Astrocyte (in vitro differentiated cells and primary cell): ENCODE measurements around the gene CNOT4. TPM values are rescaled to one million over a fixed set of nuclear protein-coding genes. Genes with fewer than 3 reads are reported as not detected.

Experiments used
- DNase-seq: peaks from one replicate; pipeline ENCODE4 v3.0.0-alpha.2; 2010; ENCODE audit warnings: low read depth
- FAIRE-seq: peaks from 2 replicates; lab custom pipeline; 2011; peaks lifted over from hg19 to GRCh38; lab: Jason Lieb, UNC
- H2AFZ ChIP-seq: 2 replicates; pipeline ENCODE4 v1.6.0; 2012; ENCODE audit warnings: low read depth, low read length, inconsistent platforms
- H3K27ac ChIP-seq: 2 replicates; pipeline ENCODE4 v1.5.1; 2011; ENCODE audit warnings: low read depth, low read length, inconsistent platforms
- H3K27me3 ChIP-seq: 2 replicates; pipeline ENCODE4 v1.6.0; 2011; ENCODE audit warnings: low read length, inconsistent platforms; ENCODE audit not compliant: insufficient read depth
- H3K36me3 ChIP-seq: 2 replicates; pipeline ENCODE4 v1.5.1; 2011; ENCODE audit warnings: low read length, inconsistent platforms; ENCODE audit not compliant: insufficient read depth
- H3K4me1 ChIP-seq: 2 replicates; pipeline ENCODE4 v1.5.1; 2011; ENCODE audit warnings: low read length, inconsistent platforms; ENCODE audit not compliant: insufficient read depth
- H3K4me2 ChIP-seq: 2 replicates; pipeline ENCODE4 v1.6.0; 2012; ENCODE audit warnings: low read length, inconsistent platforms
- H3K4me3 ChIP-seq: 2 replicates; pipeline ENCODE4 v1.5.1; 2011; ENCODE audit warnings: low read depth, mild to moderate bottlenecking, low read length, inconsistent platforms; ENCODE audit not compliant: insufficient read depth
- H3K79me2 ChIP-seq: 2 replicates; pipeline ENCODE4 v1.6.0; 2012; ENCODE audit warnings: mild to moderate bottlenecking, low read length, inconsistent platforms; ENCODE audit not compliant: insufficient read depth
- H3K9ac ChIP-seq: 2 replicates; pipeline ENCODE4 v1.6.0; 2012; ENCODE audit warnings: mild to moderate bottlenecking, low read length, inconsistent platforms
- H3K9me3 ChIP-seq: 2 replicates; pipeline ENCODE4 v1.5.1; 2012; ENCODE audit warnings: low read depth, mild to moderate bottlenecking, low read length, inconsistent platforms; ENCODE audit not compliant: insufficient read depth
- H4K20me1 ChIP-seq: 2 replicates; pipeline ENCODE4 v1.6.0; 2012; ENCODE audit warnings: low read length, inconsistent platforms; ENCODE audit not compliant: insufficient read depth
- H3K27ac Mint-ChIP-seq: one replicate; pipeline ENCODE4 v1.8.0; 2021; ENCODE audit warnings: mild to moderate bottlenecking, mixed read lengths; ENCODE audit not compliant: unreplicated experiment
- H3K27me3 Mint-ChIP-seq: one replicate; pipeline ENCODE4 v1.8.0; 2021; ENCODE audit warnings: low read depth, mixed read lengths; ENCODE audit not compliant: unreplicated experiment
- H3K36me3 Mint-ChIP-seq: one replicate; pipeline ENCODE4 v1.8.0; 2021; ENCODE audit warnings: low read depth, mixed read lengths; ENCODE audit not compliant: unreplicated experiment
- H3K4me1 Mint-ChIP-seq: one replicate; pipeline ENCODE4 v1.8.0; 2021; ENCODE audit warnings: low read depth, mixed read lengths; ENCODE audit not compliant: unreplicated experiment
- H3K4me3 Mint-ChIP-seq: one replicate; pipeline ENCODE4 v1.8.0; 2021; ENCODE audit warnings: mild to moderate bottlenecking, moderate library complexity, mixed read lengths; ENCODE audit not compliant: unreplicated experiment
- H3K9me3 Mint-ChIP-seq: one replicate; pipeline ENCODE4 v1.8.0; 2021; ENCODE audit warnings: mild to moderate bottlenecking, mixed read lengths; ENCODE audit not compliant: unreplicated experiment
- CTCF ChIP-seq: IDR thresholded peaks from 2 replicates; pipeline ENCODE4 v1.5.1; 2011; ENCODE audit warnings: low read depth, mild to moderate bottlenecking, inconsistent platforms, low read length, moderate library complexity; ENCODE audit not compliant: insufficient read depth
- EZH2 ChIP-seq: IDR thresholded peaks from 2 replicates; pipeline ENCODE4 v1.6.1; 2012; ENCODE audit warnings: mild to moderate bottlenecking, low read length, inconsistent platforms; ENCODE audit not compliant: insufficient read depth
- total RNA-seq: library from RNA; stranded (reverse); gene quantifications from 2 replicates; pipeline ENCODE4 v1.2.1, GENCODE V29; 2021

The CNOT4 gene
- total RNA-seq, 1 donor from 2014 or later, result 24.9 TPM

- peaks cover 5% of the 10 kb centered on the region for H3K4me1 Mint-ChIP-seq
- Histone ChIP-seq H2AFZ (no peak overlapping the region), H3K79me2 (peaks cover 3% of the 10 kb centered on the region), H3K36me3 (no peaks in the 10 kb centered on the region), H3K4me1 (no peaks in the 10 kb centered on the region), H3K9ac (no peak overlapping the region), H3K27ac (no peak overlapping the region), H3K4me3 (no peak overlapping the region), H3K27me3 (no peaks in the 10 kb centered on the region), H3K9me3 (no peaks in the 10 kb centered on the region), H3K4me2 (no peak overlapping the region), H4K20me1 (no peaks in the 10 kb centered on the region)
- no peak for DNase-seq
- FAIRE-seq, result no peak
- peaks cover 3% of the 10 kb centered on the region for H3K36me3 Mint-ChIP-seq
- no peak overlapping the region for H3K27ac Mint-ChIP-seq
- H3K4me3 Mint-ChIP-seq, result no peak overlapping the region
- H3K27me3 Mint-ChIP-seq, result no peaks in the 10 kb centered on the region
- no peaks in the 10 kb centered on the region for H3K9me3 Mint-ChIP-seq
- TF ChIP-seq CTCF (no peak), EZH2 (no peak)
Measured at GRCh38 chr7:135409845-135410542, 99.9 kb downstream of the CNOT4 start.

GRCh38 chr7:135407884-135408283 is 102.0 kb downstream of the CNOT4 start:
- no peaks in the 10 kb centered on the region for H3K27me3 Mint-ChIP-seq
- Histone ChIP-seq H3K27ac (no peak overlapping the region), H2AFZ (no peak overlapping the region), H3K9me3 (no peaks in the 10 kb centered on the region), H3K36me3 (no peaks in the 10 kb centered on the region), H3K79me2 (peaks cover 3% of the 10 kb centered on the region), H3K4me3 (no peak overlapping the region), H4K20me1 (no peaks in the 10 kb centered on the region), H3K4me2 (no peak overlapping the region), H3K9ac (no peak overlapping the region), H3K4me1 (no peaks in the 10 kb centered on the region), H3K27me3 (no peaks in the 10 kb centered on the region)
- no peak for TF ChIP-seq CTCF
- no peak for TF ChIP-seq EZH2
- peaks cover 5% of the 10 kb centered on the region for H3K4me1 Mint-ChIP-seq
- FAIRE-seq (no peak), DNase-seq (no peak)
- no peak overlapping the region for H3K27ac Mint-ChIP-seq
- peaks cover 3% of the 10 kb centered on the region for H3K36me3 Mint-ChIP-seq
- no peak overlapping the region for H3K4me3 Mint-ChIP-seq
- H3K9me3 Mint-ChIP-seq, result no peaks in the 10 kb centered on the region

- Histone ChIP-seq H3K4me1 (no peaks in the 10 kb centered on the region), H3K9ac (no peak overlapping the region), H3K36me3 (no peaks in the 10 kb centered on the region), H3K4me2 (no peak overlapping the region), H3K27me3 (no peaks in the 10 kb centered on the region), H2AFZ (no peak overlapping the region), H4K20me1 (no peaks in the 10 kb centered on the region), H3K79me2 (peaks cover 3% of the 10 kb centered on the region), H3K27ac (no peak overlapping the region), H3K4me3 (no peak overlapping the region), H3K9me3 (no peaks in the 10 kb centered on the region)
- Mint-ChIP-seq H3K4me3 (no peak overlapping the region), H3K27me3 (no peaks in the 10 kb centered on the region), H3K9me3 (no peaks in the 10 kb centered on the region), H3K27ac (no peak overlapping the region), H3K4me1 (peaks cover 5% of the 10 kb centered on the region), H3K36me3 (peaks cover 3% of the 10 kb centered on the region)
- DNase-seq (no peak), FAIRE-seq (no peak)
- no peak for TF ChIP-seq CTCF
- TF ChIP-seq EZH2, result no peak
Measured at GRCh38 chr7:135406918-135407317, 103.0 kb downstream of the CNOT4 start.
